Astrocyte of the cerebellum (primary cell): ENCODE measurements around the gene ZKSCAN5.
"Not testable (repeated sequence)": the region's sequence is repeated elsewhere in the genome, so short reads cannot be mapped to it uniquely, and the experiment has no call there.

ENCODE experiments used
- DNase-seq: peaks from one replicate; pipeline ENCODE4 v3.0.0-alpha.2; 2011; ENCODE audit warnings: low read depth
- H3K4me3 ChIP-seq: 2 replicates; pipeline ENCODE4 v1.5.1; 2011; ENCODE audit warnings: mild to moderate bottlenecking, low read depth, low read length, moderate library complexity
- CTCF ChIP-seq: IDR thresholded peaks from 2 replicates; pipeline ENCODE4 v1.5.1; 2012; ENCODE audit warnings: low read length, low read depth, moderate library complexity, mild to moderate bottlenecking; ENCODE audit errors: missing control alignments
- in situ Hi-C: cut with HindIII; loops from 2 replicates; pipeline ENCODE4 v1.10.0; 2017; ENCODE audit warnings: low sequenced_read_pairs

ZKSCAN5 gene

GRCh38 chr7:99493823-99494222 is 10.6 kb upstream of the ZKSCAN5 start:
- in situ Hi-C loops: no loop called here
- no peak for TF ChIP-seq CTCF
- no peak for DNase-seq
- no peak overlapping the region for H3K4me3 ChIP-seq

GRCh38 chr7:99497766-99498545 is 6.5 kb upstream of the ZKSCAN5 start:
- no peak for DNase-seq
- in situ Hi-C loops: no loop called here
- no peak for TF ChIP-seq CTCF
- peak overlapping the region; percentile 72 for H3K4me3 ChIP-seq

- DNase-seq: no peak
- in situ Hi-C loops: no loop called here
- TF ChIP-seq CTCF: no peak
- H3K4me3 ChIP-seq: peak overlapping the region; percentile 72
These were observed 5.9 kb upstream of the ZKSCAN5 start for GRCh38 chr7:99498546-99498944.

- TF ChIP-seq CTCF: no peak
- in situ Hi-C loops: no loop called here
- DNase-seq: no peak
- peak overlapping the region; percentile 72 for H3K4me3 ChIP-seq
These were observed 5.1 kb upstream of the ZKSCAN5 start for GRCh38 chr7:99499371-99499720.

- peak; percentile 18 for TF ChIP-seq CTCF
- DNase-seq: peak; percentile 81
- in situ Hi-C loops: no loop called here
- peak within 1 kb of the TSS; percentile 72 for H3K4me3 ChIP-seq
These were observed 4.5 kb upstream of the ZKSCAN5 start, which contains the start of gene ZNF394 for GRCh38 chr7:99499721-99500636. TSS of gene ZNF394 (minus strand) at chr7:99500281. CDS start at chr7:99500093, 188 bp downstream.

- TF ChIP-seq CTCF: no peak
- in situ Hi-C loops: no loop called here
- no peak for DNase-seq
- peak overlapping the region; percentile 72 for H3K4me3 ChIP-seq
These were observed 3.8 kb upstream of the ZKSCAN5 start for GRCh38 chr7:99500637-99501009.

- DNase-seq, in situ Hi-C loops: not testable (repeated sequence)
- H3K4me3 ChIP-seq: peak overlapping the region; percentile 72
These were observed 3.2 kb upstream of the ZKSCAN5 start for GRCh38 chr7:99501236-99501635.
